Sigmoid colon (tissue), 7 donors: ENCODE data around the gene GLI3. TPM values are rescaled to one million over a fixed set of nuclear protein-coding genes. Genes with fewer than 3 reads are reported as not detected.

Source experiments
- DNase-seq: peaks from one replicate; pipeline ENCODE4 v3.0.0-alpha.2; 2019
- H3K27ac ChIP-seq, 4 donors: fragments of 200-600 bp; sonication (generic); one replicate each; pipeline ENCODE4 v1.5.1; 2016 to 2019; ENCODE audit warnings: mild to moderate bottlenecking in 1 of 4
- H3K27me3 ChIP-seq, 3 donors: fragments of 200-600 bp; sonication (generic); one replicate each; pipeline ENCODE4 v1.5.1; 2019; ENCODE audit warnings: mild to moderate bottlenecking in 1 of 3
- H3K36me3 ChIP-seq, 4 donors: fragments of 200-600 bp; sonication (generic); one replicate each; pipeline ENCODE4 v1.5.1; 2016 to 2019
- H3K4me1 ChIP-seq, 4 donors: fragments of 200-600 bp; sonication (generic); one replicate each; pipeline ENCODE4 v1.5.1; 2017 to 2019
- H3K4me3 ChIP-seq, 4 donors: fragments of 200-600 bp; sonication (generic); one replicate each; pipeline ENCODE4 v1.5.1; 2017 to 2019; ENCODE audit warnings: mild to moderate bottlenecking in 2 of 4, moderate library complexity in 1 of 4
- H3K9me3 ChIP-seq, 4 donors: fragments of 200-600 bp in 3 of 4; sonication (generic) in 3 of 4; one replicate each; pipeline versions ENCODE4 v1.5.1 to v1.6.1; 2013 to 2019
- EP300 ChIP-seq, 4 donors: sonication (generic); formaldehyde crosslinking; IDR thresholded peaks; one replicate each; pipeline ENCODE4 v1.6.1; 2017; ENCODE audit warnings: antibody characterized with exemption in 4 of 4
- POLR2A ChIP-seq, 2 donors: fragments of 450-650 bp; IDR thresholded peaks; one replicate each; pipeline ENCODE4 v1.6.1; 2016; ENCODE audit warnings: antibody characterized with exemption in 2 of 2, mild to moderate bottlenecking in 2 of 2, moderate library complexity in 2 of 2
- POLR2AphosphoS5 ChIP-seq, 4 donors: sonication (generic); formaldehyde crosslinking; IDR thresholded peaks; one replicate each; pipeline ENCODE4 v1.6.1; 2017; ENCODE audit warnings: antibody characterized with exemption in 4 of 4
- WGBS, 2 donors: extraction: QIAGEN DNeasy Blood & Tissue Kit; methylation state at CpG; one replicate each; pipeline ENCODE4 v1.1.7; 2013; 5-methylcytosine and 5-hydroxymethylcytosine counted together
- intact Hi-C: fragments of 100-400 bp; cut with DNase I; formaldehyde crosslinking; loops from one replicate; pipeline ENCODE4 v1.15.1; 2023
- polyA plus RNA-seq, 3 donors: library from polyadenylated mRNA; stranded (reverse); fragments of 200-250 nt; gene quantifications; one replicate each; pipeline ENCODE4 v1.2.3, GENCODE V29; 2013
- total RNA-seq, 4 donors: library from RNA; depleted of rRNA; stranded (reverse); fragments of >200 nt; gene quantifications; one replicate each; pipeline ENCODE4 v1.1.0, GENCODE V29; 2016
- TF ChIP-seq, protein P1 (sequence below), 4 experiments: fragments of 450-650 bp in 3 of 4; fragments of 200-600 bp in 1 of 4; IDR thresholded peaks; one replicate each; pipeline ENCODE4 v1.5.1; 2016 to 2019; ENCODE audit warnings: antibody characterized with exemption in 4 of 4, mild to moderate bottlenecking in 3 of 4, moderate library complexity in 2 of 4
- donor health status: healthy with polysubstance abuse.
- donor health status: Bipolar disorder and iron deficiency.
- donor health status: healthy.

GLI3 gene
- total and polyA plus RNA-seq, 7 donors: 0.23 to 31.6 (median 17.2) TPM

DNA sequence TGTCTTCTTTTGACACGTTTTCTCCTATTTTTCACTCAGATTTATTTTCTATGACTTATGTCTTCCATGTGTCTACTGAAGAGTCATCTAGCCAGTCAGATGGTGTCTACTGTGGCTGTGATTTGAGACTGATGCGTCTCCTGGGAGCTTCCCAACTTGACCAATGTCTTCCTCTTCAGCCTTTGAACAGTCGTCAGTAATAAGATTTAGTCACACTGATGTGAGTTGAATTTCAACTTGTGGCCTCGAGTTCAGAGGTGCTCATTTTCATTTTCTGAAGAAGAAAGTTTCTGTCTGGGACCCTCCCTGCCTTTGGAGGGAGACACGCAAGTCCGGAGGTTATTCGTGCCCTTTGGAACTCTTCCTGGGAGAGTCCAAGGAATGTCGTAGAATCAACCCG lies 312.2 kb downstream of the GLI3 start:
- intact Hi-C loops: no loop called here
- Histone ChIP-seq H3K27me3 (no peaks in the 10 kb centered on the region), H3K27ac (no peak overlapping the region), H3K9me3 (no peaks in the 10 kb centered on the region), H3K36me3 (no peaks in the 10 kb centered on the region), H3K4me3 (no peak overlapping the region), H3K4me1 (peaks cover 0 to 14% (median 9%) of the 10 kb centered on the region in 4 donors)
- WGBS, 2 donors: 88 to 89% methylated on average over 9 of the region's 9 CpGs
- DNase-seq: no peak
- TF ChIP-seq EP300 (IDR thresholded peaks at IDR 0.05) (no peak), POLR2AphosphoS5 (IDR thresholded peaks at IDR 0.05) (no peak), POLR2A (IDR thresholded peaks at IDR 0.05) (no peak)
- TF ChIP-seq, protein P1, sequence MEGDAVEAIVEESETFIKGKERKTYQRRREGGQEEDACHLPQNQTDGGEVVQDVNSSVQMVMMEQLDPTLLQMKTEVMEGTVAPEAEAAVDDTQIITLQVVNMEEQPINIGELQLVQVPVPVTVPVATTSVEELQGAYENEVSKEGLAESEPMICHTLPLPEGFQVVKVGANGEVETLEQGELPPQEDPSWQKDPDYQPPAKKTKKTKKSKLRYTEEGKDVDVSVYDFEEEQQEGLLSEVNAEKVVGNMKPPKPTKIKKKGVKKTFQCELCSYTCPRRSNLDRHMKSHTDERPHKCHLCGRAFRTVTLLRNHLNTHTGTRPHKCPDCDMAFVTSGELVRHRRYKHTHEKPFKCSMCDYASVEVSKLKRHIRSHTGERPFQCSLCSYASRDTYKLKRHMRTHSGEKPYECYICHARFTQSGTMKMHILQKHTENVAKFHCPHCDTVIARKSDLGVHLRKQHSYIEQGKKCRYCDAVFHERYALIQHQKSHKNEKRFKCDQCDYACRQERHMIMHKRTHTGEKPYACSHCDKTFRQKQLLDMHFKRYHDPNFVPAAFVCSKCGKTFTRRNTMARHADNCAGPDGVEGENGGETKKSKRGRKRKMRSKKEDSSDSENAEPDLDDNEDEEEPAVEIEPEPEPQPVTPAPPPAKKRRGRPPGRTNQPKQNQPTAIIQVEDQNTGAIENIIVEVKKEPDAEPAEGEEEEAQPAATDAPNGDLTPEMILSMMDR (IDR thresholded peaks at IDR 0.05): no peak

DNA sequence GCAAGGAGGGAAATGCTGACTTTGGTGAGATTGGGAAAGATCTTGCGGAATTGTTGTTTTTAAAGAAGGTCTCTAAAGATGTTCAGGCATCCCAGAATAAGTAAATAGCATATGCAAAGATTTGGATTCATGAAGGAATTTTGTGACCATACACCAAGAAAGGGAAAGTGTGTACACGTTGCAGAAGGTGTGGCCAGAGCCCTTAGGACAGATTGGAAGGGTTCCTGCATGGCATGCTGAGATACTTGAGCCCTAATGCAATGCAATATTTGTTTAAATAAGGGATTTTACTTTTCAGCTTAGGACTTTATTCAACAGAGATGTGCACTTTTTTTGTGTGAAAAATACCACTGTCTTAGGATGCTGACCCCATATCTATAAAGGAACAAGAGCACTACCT lies 314.6 kb downstream of the GLI3 start:
- WGBS, 2 donors: 67 to 74% methylated on average over 2 of the region's 2 CpGs

DNA sequence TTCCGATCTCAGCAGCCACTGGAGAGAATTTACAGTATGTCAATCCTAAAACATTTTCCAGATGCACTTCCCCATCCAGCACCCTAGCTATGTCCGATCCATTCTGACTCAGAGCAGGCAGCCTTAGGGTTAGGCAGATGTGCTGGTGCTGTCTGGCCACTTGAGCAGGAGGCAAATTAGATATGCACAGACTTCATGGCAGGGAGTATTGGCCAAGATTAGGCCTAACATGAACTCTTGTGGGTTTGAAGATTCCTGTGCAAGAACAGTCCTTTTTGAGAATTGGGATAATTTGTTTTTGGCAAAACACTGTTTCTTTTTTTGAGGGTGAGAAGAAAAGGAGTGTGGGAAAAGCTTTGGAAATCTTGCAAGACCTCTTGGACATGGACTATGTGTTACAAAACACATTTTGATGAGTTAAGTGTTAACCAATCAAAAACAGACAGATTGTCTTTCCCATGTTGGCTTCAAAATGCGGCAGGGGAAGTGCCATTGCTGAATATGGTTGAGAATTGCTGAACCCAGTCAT lies 315.5 kb downstream of the GLI3 start:
- Histone ChIP-seq H3K27ac (peak overlapping the region in 3 of 4 donors; percentile 4 to 21 (median 18)), H3K27me3 (no peaks in the 10 kb centered on the region), H3K36me3 (no peaks in the 10 kb centered on the region), H3K4me1 (peaks cover 0 to 21% (median 15%) of the 10 kb centered on the region in 4 donors), H3K4me3 (no peak overlapping the region), H3K9me3 (no peaks in the 10 kb centered on the region)
- intact Hi-C loops: no loop called here
- DNase-seq: no peak
- 79 to 87% methylated on average over 3 of the region's 3 CpGs for WGBS, 2 donors
- TF ChIP-seq POLR2AphosphoS5 (IDR thresholded peaks at IDR 0.05) (peak in 1 of 4 donors; percentile 28), EP300 (IDR thresholded peaks at IDR 0.05) (no peak), POLR2A (IDR thresholded peaks at IDR 0.05) (no peak)
- TF ChIP-seq, protein P1 (IDR thresholded peaks at IDR 0.05): no peak

More for the DNA sequence above, 314.6 kb downstream of the GLI3 start:
- H3K9me3 ChIP-seq: no peaks in the 10 kb centered on the region
- peaks cover 0 to 14% (median 9%) of the 10 kb centered on the region in 4 donors for H3K4me1 ChIP-seq
- no peak overlapping the region for H3K27ac ChIP-seq
- no peaks in the 10 kb centered on the region for H3K27me3 ChIP-seq
- TF ChIP-seq, protein P1 (IDR thresholded peaks at IDR 0.05): no peak
- no peak for TF ChIP-seq EP300 (IDR thresholded peaks at IDR 0.05)
- no peak for TF ChIP-seq POLR2A (IDR thresholded peaks at IDR 0.05)
- TF ChIP-seq POLR2AphosphoS5 (IDR thresholded peaks at IDR 0.05): no peak
- H3K4me3 ChIP-seq: no peak overlapping the region
- intact Hi-C loops: no loop called here
- no peak for DNase-seq
- H3K36me3 ChIP-seq: no peaks in the 10 kb centered on the region

DNA sequence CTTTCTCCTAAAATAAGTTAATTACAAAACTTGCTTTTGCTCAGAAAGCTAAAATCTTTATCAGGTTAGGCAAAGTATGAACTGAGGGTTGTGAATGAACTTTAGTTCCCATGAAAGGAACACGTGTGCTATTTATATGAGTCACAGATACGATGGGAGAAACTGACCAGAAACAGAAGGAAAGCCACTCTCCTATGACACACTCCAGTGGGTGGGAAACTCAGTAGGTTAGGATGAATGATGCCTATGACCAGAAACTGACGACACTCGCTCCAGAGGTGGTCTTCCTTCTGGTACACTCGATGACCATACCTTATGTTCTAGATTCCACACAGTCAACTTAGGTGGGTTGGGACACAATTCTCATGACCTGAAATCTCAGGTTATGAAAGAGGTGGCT lies 318.4 kb downstream of the GLI3 start:
- Histone ChIP-seq H3K9me3 (no peaks in the 10 kb centered on the region), H3K4me3 (no peak overlapping the region), H3K27me3 (no peaks in the 10 kb centered on the region), H3K36me3 (no peaks in the 10 kb centered on the region), H3K27ac (no peak overlapping the region), H3K4me1 (peaks cover 0 to 29% (median 25%) of the 10 kb centered on the region in 4 donors)
- intact Hi-C loops: no loop called here
- no peak for TF ChIP-seq POLR2AphosphoS5 (IDR thresholded peaks at IDR 0.05)
- no peak for TF ChIP-seq POLR2A (IDR thresholded peaks at IDR 0.05)
- TF ChIP-seq, protein P1 (IDR thresholded peaks at IDR 0.05): no peak
- TF ChIP-seq EP300 (IDR thresholded peaks at IDR 0.05): no peak
- DNase-seq: no peak
- 77 to 89% methylated on average over 5 of the region's 5 CpGs for WGBS, 2 donors

GRCh38 chr7:41916450-41916927 lies 320.5 kb downstream of the GLI3 start:
- Histone ChIP-seq H3K4me3 (no peak overlapping the region), H3K27ac (peak overlapping the region in 3 of 4 donors; percentile 64 to 77 (median 74)), H3K4me1 (peaks cover 0 to 26% (median 22%) of the 10 kb centered on the region in 4 donors), H3K36me3 (no peaks in the 10 kb centered on the region), H3K27me3 (no peaks in the 10 kb centered on the region), H3K9me3 (no peaks in the 10 kb centered on the region)
- WGBS, 2 donors: 75 to 76% methylated on average over 5 of the region's 5 CpGs
- DNase-seq: peak; percentile 68
- intact Hi-C loops: no loop called here
- TF ChIP-seq POLR2A (IDR thresholded peaks at IDR 0.05) (no peak), POLR2AphosphoS5 (IDR thresholded peaks at IDR 0.05) (peak; percentile 45 to 79 (median 66)), EP300 (IDR thresholded peaks at IDR 0.05) (peak in 2 of 4 donors; percentile 30 to 32)
- TF ChIP-seq, protein P1 (IDR thresholded peaks at IDR 0.05): no peak
